Endothelial cell (in vitro differentiated cells): ENCODE data around the gene HTR3D. TPM values are rescaled to one million over a fixed set of nuclear protein-coding genes. Genes with fewer than 3 reads are reported as not detected.
"Not testable (repeated sequence)": the region's sequence is repeated elsewhere in the genome, so short reads cannot be mapped to it uniquely, and the experiment has no call there.

Source experiments
- DNase-seq: peaks from one replicate; pipeline ENCODE4 v3.0.0; 2021; ENCODE audit warnings: low spot score
- H3K27ac Mint-ChIP-seq: one replicate; pipeline ENCODE4 v1.8.0; 2021; ENCODE audit warnings: mixed read lengths, inconsistent platforms; ENCODE audit not compliant: unreplicated experiment
- H3K27me3 Mint-ChIP-seq: one replicate; pipeline ENCODE4 v1.8.0; 2021; ENCODE audit warnings: mild to moderate bottlenecking, moderate library complexity, mixed read lengths, inconsistent platforms; ENCODE audit not compliant: unreplicated experiment
- H3K36me3 Mint-ChIP-seq: one replicate; pipeline ENCODE4 v1.8.0; 2021; ENCODE audit warnings: mild to moderate bottlenecking, low read depth, mixed read lengths, inconsistent platforms; ENCODE audit not compliant: unreplicated experiment
- H3K4me1 Mint-ChIP-seq: one replicate; pipeline ENCODE4 v1.8.0; 2021; ENCODE audit warnings: mild to moderate bottlenecking, mixed read lengths, inconsistent platforms; ENCODE audit not compliant: unreplicated experiment
- H3K4me3 Mint-ChIP-seq: one replicate; pipeline ENCODE4 v1.8.0; 2021; ENCODE audit warnings: mild to moderate bottlenecking, mixed read lengths, inconsistent platforms; ENCODE audit not compliant: unreplicated experiment
- H3K9me3 Mint-ChIP-seq: one replicate; pipeline ENCODE4 v1.8.0; 2021; ENCODE audit warnings: mixed read lengths, inconsistent platforms; ENCODE audit not compliant: unreplicated experiment
- total RNA-seq: library from RNA; stranded (reverse); fragmentation: NEBNext Ultra II Directional; extraction: Animal tissue kit (Norgen Biotek cat#: 25700); gene quantifications from one replicate; pipeline ENCODE4 v1.2.1, GENCODE V29; 2021; ENCODE audit not compliant: unreplicated experiment
- TF ChIP-seq, protein P1 (sequence below): fragments of 200-600 bp; sonication (generic); IDR thresholded peaks from one replicate; pipeline ENCODE4 v1.5.0; 2021; ENCODE audit warnings: antibody characterized with exemption; ENCODE audit not compliant: unreplicated experiment

HTR3D gene
- total RNA-seq, 1 donor from 2014 or later = not detected

DNA sequence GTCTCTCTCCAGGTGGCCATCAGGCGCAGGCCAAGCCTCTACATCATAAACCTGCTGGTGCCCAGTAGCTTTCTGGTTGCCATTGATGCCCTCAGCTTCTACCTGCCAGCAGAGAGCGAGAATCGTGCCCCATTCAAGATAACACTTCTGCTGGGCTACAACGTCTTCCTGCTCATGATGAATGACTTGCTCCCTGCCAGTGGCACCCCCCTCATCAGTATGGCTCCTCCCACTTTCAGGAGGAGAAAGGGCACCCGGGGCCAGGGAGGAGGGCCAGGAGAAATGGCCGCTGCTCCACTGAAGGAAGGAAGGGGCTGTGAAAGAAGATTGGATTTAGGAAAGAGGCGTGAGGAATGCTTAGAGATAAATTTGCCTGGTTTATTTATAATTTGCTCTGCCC is 27.9 kb downstream of the HTR3D start:
- H3K27me3 Mint-ChIP-seq = no peaks in the 10 kb centered on the region
- no peak overlapping the region for H3K27ac Mint-ChIP-seq
- TF ChIP-seq, protein P1, sequence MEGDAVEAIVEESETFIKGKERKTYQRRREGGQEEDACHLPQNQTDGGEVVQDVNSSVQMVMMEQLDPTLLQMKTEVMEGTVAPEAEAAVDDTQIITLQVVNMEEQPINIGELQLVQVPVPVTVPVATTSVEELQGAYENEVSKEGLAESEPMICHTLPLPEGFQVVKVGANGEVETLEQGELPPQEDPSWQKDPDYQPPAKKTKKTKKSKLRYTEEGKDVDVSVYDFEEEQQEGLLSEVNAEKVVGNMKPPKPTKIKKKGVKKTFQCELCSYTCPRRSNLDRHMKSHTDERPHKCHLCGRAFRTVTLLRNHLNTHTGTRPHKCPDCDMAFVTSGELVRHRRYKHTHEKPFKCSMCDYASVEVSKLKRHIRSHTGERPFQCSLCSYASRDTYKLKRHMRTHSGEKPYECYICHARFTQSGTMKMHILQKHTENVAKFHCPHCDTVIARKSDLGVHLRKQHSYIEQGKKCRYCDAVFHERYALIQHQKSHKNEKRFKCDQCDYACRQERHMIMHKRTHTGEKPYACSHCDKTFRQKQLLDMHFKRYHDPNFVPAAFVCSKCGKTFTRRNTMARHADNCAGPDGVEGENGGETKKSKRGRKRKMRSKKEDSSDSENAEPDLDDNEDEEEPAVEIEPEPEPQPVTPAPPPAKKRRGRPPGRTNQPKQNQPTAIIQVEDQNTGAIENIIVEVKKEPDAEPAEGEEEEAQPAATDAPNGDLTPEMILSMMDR = no peak
- no peaks in the 10 kb centered on the region for H3K9me3 Mint-ChIP-seq
- no peaks in the 10 kb centered on the region for H3K36me3 Mint-ChIP-seq
- peaks cover 3% of the 10 kb centered on the region for H3K4me1 Mint-ChIP-seq
- no peak for DNase-seq
- H3K4me3 Mint-ChIP-seq = no peak overlapping the region

DNA sequence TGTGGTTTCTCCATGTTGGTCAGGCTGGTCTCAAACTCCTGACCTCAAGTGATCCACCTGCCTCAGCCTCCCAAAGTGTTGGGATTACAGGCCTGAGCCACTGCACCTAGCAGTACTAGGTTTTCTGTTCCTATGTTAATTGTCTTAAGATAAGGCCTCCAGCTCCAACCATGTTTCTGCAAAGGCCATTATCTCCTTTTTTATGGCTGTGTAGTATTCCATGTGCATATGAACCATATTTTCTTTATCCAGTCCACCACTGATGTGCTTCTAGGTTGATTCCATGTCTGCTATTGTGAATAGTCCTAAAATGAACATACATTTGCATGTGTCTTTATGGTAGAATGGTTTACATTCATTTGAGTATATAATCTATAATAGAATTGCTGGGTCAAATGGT is 31.1 kb downstream of the HTR3D start:
- Mint-ChIP-seq H3K4me3 (no peak overlapping the region), H3K36me3 (no peaks in the 10 kb centered on the region)
- DNase-seq = no peak

DNA sequence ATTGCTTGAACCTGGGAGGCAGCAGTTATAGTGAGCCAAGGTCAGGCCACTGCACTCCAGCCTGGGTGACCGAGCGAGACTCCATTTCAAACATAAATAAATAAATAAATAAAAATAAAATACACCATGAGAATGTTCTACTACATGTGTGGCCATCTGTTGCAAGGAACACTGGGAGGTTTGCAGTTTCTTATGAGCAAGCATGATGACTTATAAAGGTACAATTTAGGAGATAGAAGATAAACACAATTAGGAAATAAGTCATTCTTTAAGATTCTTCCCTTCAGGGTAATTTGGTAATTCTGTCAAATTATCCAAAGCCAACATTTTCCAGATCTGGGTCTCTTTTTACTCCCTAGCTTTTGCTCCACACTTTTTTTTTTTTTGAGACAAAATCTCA is 34.7 kb downstream of the HTR3D start:
- Mint-ChIP-seq H3K4me3 (no peak overlapping the region), H3K27ac (no peak overlapping the region), H3K27me3 (no peaks in the 10 kb centered on the region), H3K36me3 (peaks cover 5% of the 10 kb centered on the region), H3K4me1 (no peaks in the 10 kb centered on the region), H3K9me3 (no peaks in the 10 kb centered on the region)
- no peak for DNase-seq
- TF ChIP-seq, protein P1 = no peak

More for the DNA sequence above, 31.1 kb downstream of the HTR3D start:
- TF ChIP-seq, protein P1 = no peak
- Mint-ChIP-seq H3K27me3 (no peaks in the 10 kb centered on the region), H3K4me1 (peaks cover 3% of the 10 kb centered on the region), H3K27ac (no peak overlapping the region), H3K9me3 (no peaks in the 10 kb centered on the region)

DNA sequence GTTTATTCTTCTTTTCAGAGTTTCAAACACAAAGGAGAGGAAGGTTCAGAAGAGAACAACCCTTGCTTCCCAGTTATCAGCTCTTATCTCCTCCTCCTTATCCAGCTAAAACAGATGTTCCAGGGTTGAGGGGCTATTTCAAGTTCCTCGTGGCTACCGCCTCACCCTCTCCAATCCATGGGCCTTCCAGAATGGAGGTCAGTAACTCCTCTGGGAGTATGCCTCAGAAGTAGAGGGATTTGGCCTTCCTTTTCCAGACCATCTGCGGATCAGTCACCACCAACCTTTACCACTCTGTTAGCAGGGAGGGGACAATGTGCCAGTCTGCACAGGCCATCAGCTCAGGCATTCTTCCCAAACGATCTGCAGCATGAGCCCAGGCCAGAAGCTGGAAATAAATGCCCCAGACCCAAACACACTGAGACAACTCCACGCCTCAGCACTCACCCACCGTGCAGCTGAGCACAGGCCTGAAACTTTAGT is 36.1 kb downstream of the HTR3D start:
- no peak for DNase-seq
- peaks cover 1% of the 10 kb centered on the region for H3K27me3 Mint-ChIP-seq
- H3K4me3 Mint-ChIP-seq = no peak overlapping the region

DNA sequence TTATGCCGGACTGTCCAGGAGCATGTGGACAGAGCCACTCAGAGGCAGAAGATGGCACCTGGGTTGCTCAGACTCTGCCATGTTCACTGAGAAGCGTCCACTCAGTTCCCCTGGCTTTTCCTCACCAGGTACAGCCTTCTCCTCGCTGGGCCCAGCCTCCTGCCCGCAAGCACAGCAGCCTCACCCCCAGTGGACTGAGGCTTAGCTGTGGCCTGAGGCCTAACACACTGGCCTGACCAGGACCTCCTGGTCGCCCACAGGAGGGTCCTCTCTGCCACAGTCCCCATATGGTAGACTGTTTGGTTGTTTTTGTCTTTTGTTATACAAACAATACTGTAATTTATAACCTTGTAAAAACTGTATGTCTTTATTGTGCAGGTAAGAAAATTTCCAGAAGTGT is 36.8 kb downstream of the HTR3D start:
- TF ChIP-seq, protein P1 = no peak
- H3K4me1 Mint-ChIP-seq = no peaks in the 10 kb centered on the region
- no peak overlapping the region for H3K27ac Mint-ChIP-seq
- H3K9me3 Mint-ChIP-seq = no peaks in the 10 kb centered on the region
- H3K36me3 Mint-ChIP-seq = peaks cover 5% of the 10 kb centered on the region
- peaks cover 1% of the 10 kb centered on the region for H3K27me3 Mint-ChIP-seq
- no peak overlapping the region for H3K4me3 Mint-ChIP-seq
- DNase-seq = no peak

More for the DNA sequence above, 36.1 kb downstream of the HTR3D start:
- Mint-ChIP-seq H3K27ac (peak overlapping the region; percentile 55), H3K4me1 (no peaks in the 10 kb centered on the region), H3K36me3 (peaks cover 5% of the 10 kb centered on the region), H3K9me3 (no peaks in the 10 kb centered on the region)
- TF ChIP-seq, protein P1 = no peak

DNA sequence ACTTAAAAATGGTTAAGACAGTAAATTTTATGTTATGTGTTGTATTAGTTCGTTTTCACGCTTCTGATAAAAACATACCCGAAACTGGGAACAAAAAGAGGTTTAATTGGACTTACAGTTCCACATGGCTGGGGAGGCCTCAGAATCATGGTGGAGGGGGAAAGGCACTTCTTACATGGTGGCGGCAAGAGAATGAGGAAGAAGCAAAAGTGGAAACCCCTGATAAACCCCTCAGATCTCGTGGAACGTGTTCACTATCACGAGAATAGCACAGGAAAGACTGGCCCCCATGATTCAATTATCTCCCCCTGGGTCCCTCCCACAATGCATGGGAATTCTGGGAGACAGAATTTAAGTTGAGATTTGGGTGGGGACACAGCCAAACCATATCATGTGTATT is 39.6 kb downstream of the HTR3D start:
- not testable (repeated sequence) for H3K36me3 Mint-ChIP-seq, H3K27me3 Mint-ChIP-seq, DNase-seq, H3K4me1 Mint-ChIP-seq, H3K9me3 Mint-ChIP-seq, H3K4me3 Mint-ChIP-seq, H3K27ac Mint-ChIP-seq
